A673 (cell line): Measurements from ENCODE around the gene TRIM59.

Experiments used
- CTCF ChIP-seq: fragments of 300-800, 200-600 bp; sonication (generic); conservative IDR thresholded peaks from 2 replicates; pipeline ENCODE4 v1.5.1; 2017; ENCODE audit warnings: low read depth, mild to moderate bottlenecking, antibody characterized with exemption, low read length, moderate library complexity, mixed read lengths
- EZH2 ChIP-seq: fragments of 200-600 bp; sonication (generic); IDR thresholded peaks from 2 replicates; pipeline ENCODE4 v1.6.1; 2017; ENCODE audit warnings: borderline replicate concordance, low read depth, mild to moderate bottlenecking, mixed read lengths, antibody characterized with exemption, low read length; ENCODE audit not compliant: poor library complexity, severe bottlenecking

DNA sequence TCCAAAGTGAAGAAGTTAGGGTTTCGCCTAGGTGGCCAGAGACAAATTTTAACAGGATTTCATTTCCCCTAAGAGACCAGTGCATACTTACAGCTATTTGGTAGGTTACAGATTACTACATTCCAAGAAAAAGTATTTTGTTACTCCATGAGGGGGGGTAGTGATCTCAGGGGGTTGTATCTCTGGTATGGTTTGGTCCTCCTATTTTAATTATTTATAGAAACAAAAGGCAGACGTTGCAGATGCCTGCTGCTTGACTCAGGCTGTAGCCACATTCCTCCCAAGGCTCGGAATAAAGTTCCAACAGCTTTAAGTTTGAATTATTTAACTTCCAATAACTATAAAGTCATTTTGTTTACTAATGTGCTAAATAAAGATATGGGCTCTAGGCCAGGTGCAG is 1.3 kb upstream of the TRIM59 start:
- TF ChIP-seq CTCF: no peak
- TF ChIP-seq EZH2: no peak
